Activated CD8-positive, alpha-beta T cell treated with anti-CD3 and anti-CD28 coated beads for 36 hours (primary cell): ENCODE results near the gene ANKRD6. TPM values are rescaled to one million over a fixed set of nuclear protein-coding genes. Genes with fewer than 3 reads are reported as not detected.

Source experiments
- ATAC-seq: fragments of 200-7000 bp; cut with Tn5 transposase; one replicate; pipeline ENCODE4 v1.10.0; 2021; ENCODE audit warnings: mild to moderate bottlenecking, moderate library complexity
- CTCF ChIA-PET: fragments of 350-600 bp; sonication (Branson Sonifier 250); formaldehyde crosslinking; loops from one replicate; lab custom pipeline; 2021; ENCODE audit warnings: antibody characterized with exemption; lab: Charles Lee
- POLR2A ChIA-PET: fragments of 350-600 bp; sonication (Branson Sonifier 250); formaldehyde crosslinking; loops from one replicate; lab custom pipeline; 2021; ENCODE audit warnings: antibody characterized with exemption; lab: Charles Lee
- DNase-seq: peaks from one replicate; pipeline ENCODE4 v3.0.0-alpha.2; 2020
- H3K27ac Mint-ChIP-seq: one replicate; pipeline ENCODE4 v1.8.0; 2021; ENCODE audit warnings: mild to moderate bottlenecking, mixed read lengths
- H3K27me3 Mint-ChIP-seq: one replicate; pipeline ENCODE4 v1.8.0; 2021; ENCODE audit warnings: mixed read lengths
- H3K36me3 Mint-ChIP-seq: one replicate; pipeline ENCODE4 v1.8.0; 2021; ENCODE audit warnings: low read depth, mixed read lengths
- H3K4me1 Mint-ChIP-seq: one replicate; pipeline ENCODE4 v1.8.0; 2021; ENCODE audit warnings: low read depth, mixed read lengths
- H3K4me3 Mint-ChIP-seq: one replicate; pipeline ENCODE4 v1.8.0; 2021; ENCODE audit warnings: mild to moderate bottlenecking, moderate library complexity, mixed read lengths
- H3K9me3 Mint-ChIP-seq: one replicate; pipeline ENCODE4 v1.8.0; 2021; ENCODE audit warnings: mixed read lengths
- intact Hi-C: fragments of 100-400 bp; cut with micrococcal nuclease; formaldehyde crosslinking; loops from one replicate; pipeline ENCODE4 v1.10.0; 2022
- total RNA-seq, 2 experiments: library from RNA; stranded (reverse); gene quantifications; one replicate each; pipeline ENCODE4 v1.2.3, GENCODE V29; 2021
- TF ChIP-seq, protein P1 (sequence below): fragments of 200-600 bp; IDR thresholded peaks from one replicate; pipeline ENCODE4 v1.8.0; 2022; ENCODE audit warnings: antibody characterized with exemption, mild to moderate bottlenecking

The ANKRD6 gene
- total RNA-seq, 2 experiments from 2014 or later, result 3.5 to 4.9 TPM

DNA sequence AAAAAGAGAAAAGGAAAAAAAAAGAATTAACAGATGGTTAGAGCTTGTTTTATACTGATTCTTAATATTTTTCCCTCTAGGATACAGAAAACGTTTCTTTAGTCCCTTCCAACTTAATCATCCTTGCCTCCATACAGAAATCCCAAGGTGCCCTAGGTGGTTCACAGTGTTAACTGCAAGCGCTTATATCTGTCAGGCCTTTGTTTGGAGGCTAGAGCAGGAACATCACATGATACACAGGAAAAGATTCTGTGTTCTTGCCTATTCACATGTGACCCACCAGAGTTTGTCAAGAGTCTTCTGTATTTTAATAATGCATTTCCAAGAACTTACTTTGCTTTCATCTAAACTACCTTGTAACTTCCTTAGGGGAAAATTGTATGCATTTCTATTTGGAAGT is 31.3 kb downstream of the ANKRD6 start:
- Mint-ChIP-seq H3K27ac (no peak overlapping the region), H3K4me1 (no peaks in the 10 kb centered on the region), H3K36me3 (no peaks in the 10 kb centered on the region), H3K4me3 (no peak overlapping the region), H3K9me3 (no peaks in the 10 kb centered on the region), H3K27me3 (no peaks in the 10 kb centered on the region)
- ChIA-PET POLR2A (interaction anchor here (0.6 kb wide), 2 partner anchors 653 to 1826 kb away, joined by 3 read pairs; no protein-coding TSS in a partner anchor), CTCF (no interaction called here)
- intact Hi-C loops, result no loop called here
- TF ChIP-seq, protein P1, sequence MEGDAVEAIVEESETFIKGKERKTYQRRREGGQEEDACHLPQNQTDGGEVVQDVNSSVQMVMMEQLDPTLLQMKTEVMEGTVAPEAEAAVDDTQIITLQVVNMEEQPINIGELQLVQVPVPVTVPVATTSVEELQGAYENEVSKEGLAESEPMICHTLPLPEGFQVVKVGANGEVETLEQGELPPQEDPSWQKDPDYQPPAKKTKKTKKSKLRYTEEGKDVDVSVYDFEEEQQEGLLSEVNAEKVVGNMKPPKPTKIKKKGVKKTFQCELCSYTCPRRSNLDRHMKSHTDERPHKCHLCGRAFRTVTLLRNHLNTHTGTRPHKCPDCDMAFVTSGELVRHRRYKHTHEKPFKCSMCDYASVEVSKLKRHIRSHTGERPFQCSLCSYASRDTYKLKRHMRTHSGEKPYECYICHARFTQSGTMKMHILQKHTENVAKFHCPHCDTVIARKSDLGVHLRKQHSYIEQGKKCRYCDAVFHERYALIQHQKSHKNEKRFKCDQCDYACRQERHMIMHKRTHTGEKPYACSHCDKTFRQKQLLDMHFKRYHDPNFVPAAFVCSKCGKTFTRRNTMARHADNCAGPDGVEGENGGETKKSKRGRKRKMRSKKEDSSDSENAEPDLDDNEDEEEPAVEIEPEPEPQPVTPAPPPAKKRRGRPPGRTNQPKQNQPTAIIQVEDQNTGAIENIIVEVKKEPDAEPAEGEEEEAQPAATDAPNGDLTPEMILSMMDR, result no peak
- no peak for DNase-seq
- no peak for ATAC-seq

DNA sequence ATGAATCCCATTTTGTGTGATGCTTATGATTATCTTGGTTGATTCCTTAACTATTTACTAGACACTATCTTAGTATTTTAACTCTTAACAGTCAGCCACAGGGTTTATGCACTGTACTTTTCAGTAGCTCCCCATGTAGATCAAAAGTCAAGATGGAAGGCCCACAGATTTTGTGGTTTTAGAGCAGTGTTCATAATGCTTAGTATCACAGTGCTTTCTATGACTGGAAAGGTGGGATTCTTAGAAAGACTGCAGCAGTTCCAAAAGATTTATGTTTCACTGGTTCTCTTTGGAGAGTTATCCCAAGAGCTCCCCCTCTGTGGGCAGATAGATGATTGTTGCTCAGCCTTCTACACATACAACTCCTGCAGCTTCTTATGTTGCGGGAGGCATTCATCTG is 34.5 kb downstream of the ANKRD6 start:
- Mint-ChIP-seq H3K9me3 (no peaks in the 10 kb centered on the region), H3K4me1 (no peaks in the 10 kb centered on the region), H3K27me3 (no peaks in the 10 kb centered on the region), H3K36me3 (no peaks in the 10 kb centered on the region), H3K4me3 (no peak overlapping the region), H3K27ac (no peak overlapping the region)
- TF ChIP-seq, protein P1, result no peak
- CTCF ChIA-PET, result interaction anchor here (1.2 kb wide), 1 partner anchor 89 kb away, joined by 3 read pairs; no protein-coding TSS in a partner anchor
- ATAC-seq (no peak), DNase-seq (no peak)
- intact Hi-C loops, result no loop called here
- POLR2A ChIA-PET, result no interaction called here

DNA sequence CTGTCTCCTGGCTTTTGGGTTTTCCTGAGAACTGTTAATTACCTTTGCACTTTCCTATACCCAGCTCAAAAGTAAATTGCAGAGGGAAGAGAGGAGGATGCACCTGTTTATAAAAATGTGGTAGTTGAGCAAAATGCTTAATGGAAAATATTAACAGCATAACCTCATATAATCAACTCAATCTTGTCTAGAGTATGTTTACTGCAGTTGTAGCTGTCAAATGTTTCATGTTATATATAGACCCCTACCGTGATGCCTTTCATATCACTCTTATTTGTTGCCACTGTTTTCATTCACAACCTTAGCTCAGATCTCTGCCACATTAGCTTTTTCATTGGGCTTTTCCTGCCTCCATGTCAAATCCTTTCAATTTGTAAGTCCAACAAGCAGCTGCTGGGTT is 36.0 kb downstream of the ANKRD6 start:
- intact Hi-C loops, result no loop called here
- POLR2A ChIA-PET, result interaction anchor here (1.4 kb wide), 1 partner anchor 10 kb away, joined by 3 read pairs; no protein-coding TSS in a partner anchor
- no peak overlapping the region for H3K27ac Mint-ChIP-seq
- no peaks in the 10 kb centered on the region for H3K36me3 Mint-ChIP-seq
- no peaks in the 10 kb centered on the region for H3K9me3 Mint-ChIP-seq
- H3K4me1 Mint-ChIP-seq, result peaks cover under 1% of the 10 kb centered on the region
- CTCF ChIA-PET, result interaction anchor here (1.4 to 1.6 kb wide), 3 partner anchors 37 to 141 kb away, joined by 3 to 5 read pairs (median 4); no protein-coding TSS in a partner anchor
- no peaks in the 10 kb centered on the region for H3K27me3 Mint-ChIP-seq
- ATAC-seq (no peak), DNase-seq (no peak)
- TF ChIP-seq, protein P1, result no peak
- no peak overlapping the region for H3K4me3 Mint-ChIP-seq

DNA sequence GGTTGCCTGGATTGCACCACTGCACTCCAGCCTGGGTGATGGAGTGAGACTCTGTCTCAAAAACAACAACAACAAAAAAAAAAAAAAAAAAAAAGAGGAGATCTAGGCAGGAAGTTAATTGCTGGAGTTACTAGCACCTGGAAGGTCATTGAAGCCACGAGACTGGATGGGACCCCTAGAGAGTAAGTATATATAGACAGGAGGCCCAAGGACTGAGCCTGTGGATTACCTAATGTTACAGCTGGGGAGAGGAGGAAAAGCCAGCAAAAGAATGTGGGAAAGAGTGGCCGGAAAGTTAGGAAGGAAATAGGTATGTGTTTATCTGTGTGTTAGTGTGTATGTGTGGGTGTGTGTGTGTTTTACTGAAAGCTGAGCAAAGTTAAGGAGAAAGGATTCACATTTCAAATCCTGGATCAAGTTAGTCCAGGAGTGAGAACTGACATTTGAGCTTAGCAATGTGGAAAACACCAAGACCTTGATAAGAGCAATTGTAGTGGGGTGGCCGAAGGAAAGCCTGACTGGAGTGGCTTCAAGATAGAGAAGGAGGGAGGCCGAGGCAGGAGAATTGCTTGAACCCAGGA is 38.4 kb downstream of the ANKRD6 start:
- ChIA-PET CTCF (interaction anchor here (1.2 to 1.4 kb wide), 2 partner anchors 99 to 103 kb away, joined by 3 read pairs; no protein-coding TSS in a partner anchor), POLR2A (no interaction called here)
- no peak overlapping the region for H3K4me3 Mint-ChIP-seq
- no peak for ATAC-seq
- peaks cover 2% of the 10 kb centered on the region for H3K36me3 Mint-ChIP-seq
- no peak overlapping the region for H3K27ac Mint-ChIP-seq
- H3K9me3 Mint-ChIP-seq, result peaks cover 2% of the 10 kb centered on the region
- TF ChIP-seq, protein P1, result no peak
- intact Hi-C loops, result no loop called here
- no peaks in the 10 kb centered on the region for H3K27me3 Mint-ChIP-seq
- no peak for DNase-seq
- H3K4me1 Mint-ChIP-seq, result peaks cover 17% of the 10 kb centered on the region

DNA sequence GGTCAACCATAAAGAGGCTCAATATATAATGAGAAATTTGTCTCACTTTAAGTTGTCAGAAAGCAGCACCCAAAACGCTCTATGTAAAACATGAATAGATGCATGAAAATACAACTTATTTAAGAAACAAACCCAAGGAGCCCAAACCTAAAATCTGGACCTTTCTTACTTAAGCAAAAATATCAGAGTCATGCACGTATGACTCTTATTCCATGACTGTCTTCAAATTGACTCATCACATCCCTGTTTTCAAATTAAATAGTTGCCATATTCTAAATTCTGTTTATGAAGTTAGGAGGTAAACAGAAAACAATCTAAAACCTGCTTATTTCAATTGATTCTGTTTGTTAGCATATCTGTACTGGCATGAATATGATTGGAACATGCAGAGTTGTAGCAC is 42.1 kb downstream of the ANKRD6 start:
- H3K4me3 Mint-ChIP-seq, result no peak overlapping the region
- intact Hi-C loops, result no loop called here
- ATAC-seq (no peak), DNase-seq (no peak)
- TF ChIP-seq, protein P1, result no peak
- H3K9me3 Mint-ChIP-seq, result peaks cover 2% of the 10 kb centered on the region
- ChIA-PET CTCF (interaction anchor here (0.8 to 1.2 kb wide), 2 partner anchors 34 to 43 kb away, joined by 3 read pairs; no protein-coding TSS in a partner anchor), POLR2A (no interaction called here)
- no peaks in the 10 kb centered on the region for H3K27me3 Mint-ChIP-seq
- peak overlapping the region; percentile 75 for H3K27ac Mint-ChIP-seq
- peaks cover 22% of the 10 kb centered on the region for H3K4me1 Mint-ChIP-seq
- H3K36me3 Mint-ChIP-seq, result peaks cover 2% of the 10 kb centered on the region
